Activated CD8-positive, alpha-beta memory T cell treated with anti-CD3 and anti-CD28 coated beads, Interleukin-2, amount 50 U/mL, for 1 hour (primary cell): ENCODE results near the gene NAXD.
"Not testable (repeated sequence)": the region's sequence is repeated elsewhere in the genome, so short reads cannot be mapped to it uniquely, and the experiment has no call there.

Source experiments
- DNase-seq: peaks from one replicate; pipeline ENCODE4 v3.0.0-alpha.2; 2020; ENCODE audit errors: extremely low read depth

Gene NAXD

GRCh38 chr13:110627761-110628476 lies 12.6 kb downstream of the NAXD start:
- DNase-seq: no peak

GRCh38 chr13:110628477-110628793 lies 13.1 kb downstream of the NAXD start:
- DNase-seq: no peak

DNA sequence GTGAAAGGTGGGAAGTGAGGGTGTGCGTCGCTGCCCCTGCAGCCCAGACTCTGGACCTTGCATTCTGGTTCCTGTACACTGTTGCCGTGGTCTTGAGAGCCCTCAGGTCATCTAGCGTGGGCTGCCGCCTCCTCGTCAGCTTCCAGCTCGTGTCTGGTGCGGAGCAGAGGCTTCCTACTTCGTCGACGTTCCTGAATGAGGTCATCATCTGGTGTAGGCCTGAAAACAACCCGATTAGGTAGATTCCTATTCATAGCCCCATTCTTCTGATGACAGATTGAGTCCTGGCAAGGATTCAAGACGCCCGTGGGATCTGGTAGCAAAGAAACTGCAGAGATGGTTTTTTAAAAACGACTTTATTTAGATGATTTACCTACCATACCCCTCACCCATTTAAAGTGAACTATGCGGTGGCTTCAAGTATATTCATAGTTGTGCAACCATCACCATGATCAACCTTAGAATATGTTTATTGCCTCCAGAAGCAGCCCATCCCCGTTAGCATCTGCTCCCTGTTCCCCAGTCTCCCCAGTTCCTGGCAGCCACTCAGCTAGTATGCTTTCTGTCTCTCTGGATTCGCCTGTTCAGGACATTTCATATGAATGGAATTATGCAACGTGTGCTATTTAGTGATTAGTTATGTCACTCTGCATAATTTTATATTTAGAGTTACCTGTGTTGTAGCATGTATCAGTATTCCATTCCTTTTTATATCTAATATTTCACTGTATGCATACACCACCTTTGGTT lies 13.8 kb downstream of the NAXD start:
- DNase-seq: no peak

DNA sequence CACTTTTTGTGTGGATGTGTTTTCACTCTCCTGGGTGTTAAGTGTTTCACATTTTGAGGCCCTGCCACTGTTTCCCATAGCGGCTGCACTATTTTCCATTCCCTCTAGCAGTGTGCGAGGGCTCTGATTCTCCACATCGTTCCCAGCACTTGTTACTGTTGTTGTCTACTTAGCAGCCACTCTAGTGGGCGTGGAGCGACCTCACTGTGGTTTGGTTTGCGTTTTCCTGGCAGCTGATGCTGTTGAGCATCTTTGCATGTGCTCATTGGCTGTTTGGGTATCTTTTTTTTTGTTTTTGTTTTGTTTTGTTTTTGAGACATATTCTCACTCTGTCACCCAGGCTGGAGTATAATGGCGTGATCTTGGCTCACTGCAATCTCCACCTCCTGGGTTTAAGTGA lies 14.4 kb downstream of the NAXD start:
- DNase-seq: no peak

GRCh38 chr13:110630566-110631119 lies 15.3 kb downstream of the NAXD start:
- DNase-seq: no peak

DNA sequence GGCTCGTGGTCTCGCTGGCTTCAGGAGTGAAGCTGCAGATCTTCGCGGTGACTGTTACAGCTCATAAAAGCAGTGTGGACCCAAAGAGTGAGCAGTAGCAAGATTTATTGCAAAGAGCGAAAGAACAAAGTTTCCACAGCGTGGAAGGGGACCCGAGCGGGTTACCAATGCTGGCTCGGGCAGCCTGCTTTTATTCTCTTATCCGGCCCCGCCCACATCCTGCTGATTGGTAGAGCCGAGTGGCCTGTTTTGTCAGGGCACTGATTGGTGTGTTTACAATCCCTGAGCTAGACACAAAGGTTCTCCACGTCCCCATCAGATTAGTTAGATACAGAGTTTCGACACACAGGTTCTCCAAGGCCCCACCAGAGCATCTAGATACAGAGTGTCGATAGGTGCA lies 16.9 kb downstream of the NAXD start:
- DNase-seq: not testable (repeated sequence)

- no peak for DNase-seq
Measured at GRCh38 chr13:110633776-110634175, 18.4 kb downstream of the NAXD start.

GRCh38 chr13:110634558-110634957 lies 19.2 kb downstream of the NAXD start:
- DNase-seq: no peak

DNA sequence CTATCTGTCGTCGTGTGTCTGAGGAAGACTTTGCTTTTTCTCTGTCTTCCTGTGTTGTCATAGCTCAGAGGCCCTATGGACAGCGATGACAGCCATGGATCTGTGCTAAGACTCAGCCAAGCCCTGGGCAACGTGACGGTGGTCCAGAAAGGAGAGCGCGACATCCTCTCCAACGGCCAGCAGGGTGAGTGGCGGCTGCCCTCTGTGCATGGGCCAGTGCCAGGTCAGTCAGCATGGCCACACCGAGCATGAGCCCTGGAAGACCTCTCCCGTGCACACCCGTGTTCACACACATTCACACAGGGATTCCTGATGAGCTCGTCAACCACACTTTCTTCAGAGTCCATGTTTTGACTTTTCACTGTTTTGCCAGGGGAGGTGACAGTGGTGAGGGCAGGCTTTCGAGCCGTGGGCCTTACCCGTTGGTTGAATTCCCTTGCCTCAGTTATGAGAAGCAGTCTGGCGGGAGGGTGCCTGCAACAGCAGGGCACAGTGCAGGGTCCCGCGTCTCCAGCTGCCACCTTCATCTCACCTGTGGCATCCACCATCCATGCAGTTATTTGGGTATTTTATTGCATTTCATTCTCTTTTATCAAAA lies 20.2 kb downstream of the NAXD start:
- DNase-seq: no peak

DNA sequence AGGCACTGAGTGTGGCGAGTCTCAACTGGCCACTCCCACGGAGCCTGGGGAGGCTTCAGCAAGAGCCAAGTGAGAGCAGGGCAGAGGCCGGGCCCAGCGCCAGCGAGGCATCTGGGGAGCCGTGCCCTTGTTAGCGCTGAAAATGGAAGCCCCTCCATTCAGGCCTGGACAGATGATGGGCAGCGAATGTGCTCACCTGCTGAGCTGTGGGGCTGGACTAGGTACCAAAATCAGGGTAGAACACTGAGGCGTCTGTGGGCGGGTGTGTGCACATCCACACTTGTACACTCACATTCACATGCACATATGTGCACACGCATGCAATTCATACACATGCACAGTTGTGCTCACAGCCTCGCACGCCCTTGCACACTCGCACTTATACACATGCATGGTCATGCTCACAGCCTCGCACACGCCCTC lies 20.7 kb downstream of the NAXD start:
- no peak for DNase-seq

DNA sequence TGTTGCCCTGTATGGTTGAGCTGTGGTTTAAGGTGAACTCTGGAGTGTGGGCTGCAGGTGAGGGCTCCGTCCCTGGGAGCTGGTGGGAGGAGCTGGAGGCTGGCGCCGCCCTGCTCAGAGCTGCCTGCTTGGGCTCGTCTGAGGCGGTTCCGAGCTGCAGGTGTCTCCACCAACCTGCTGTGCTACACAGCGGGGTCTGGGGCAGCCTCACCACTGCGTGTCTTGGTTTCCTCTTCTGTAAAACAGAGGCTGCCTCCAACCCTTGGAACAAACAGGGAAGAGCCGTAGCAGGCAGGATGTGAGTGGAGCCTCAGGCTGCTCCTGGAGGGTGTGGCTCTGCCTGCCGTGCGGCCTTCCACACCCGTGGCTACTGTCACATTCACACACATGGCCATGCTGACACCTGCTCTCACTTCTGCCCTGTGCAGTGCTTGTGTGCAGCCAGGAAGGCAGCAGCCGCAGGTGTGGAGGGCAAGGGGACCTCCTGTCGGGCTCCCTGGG lies 21.4 kb downstream of the NAXD start:
- no peak for DNase-seq

DNA sequence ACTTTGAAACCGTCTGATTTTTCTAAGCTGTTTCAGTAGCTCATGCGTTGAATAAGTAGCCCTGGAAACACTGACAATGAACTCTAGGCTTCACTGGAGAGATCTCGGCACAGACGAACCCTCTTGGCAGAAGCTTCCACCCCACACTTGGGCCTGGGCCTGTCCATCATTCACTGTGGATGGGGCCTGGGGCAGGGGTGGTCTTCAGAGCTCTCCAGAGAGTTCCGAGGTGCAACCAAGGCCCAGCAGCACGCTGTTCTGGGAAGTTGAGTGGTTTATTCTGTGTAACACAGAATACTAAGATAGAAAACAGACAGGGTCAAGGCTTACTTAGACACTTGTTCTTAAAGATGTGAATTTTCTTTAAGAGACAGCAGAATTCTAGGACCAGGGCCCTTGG lies 21.9 kb downstream of the NAXD start:
- DNase-seq: no peak

GRCh38 chr13:110637747-110638146 lies 22.4 kb downstream of the NAXD start:
- no peak for DNase-seq

DNA sequence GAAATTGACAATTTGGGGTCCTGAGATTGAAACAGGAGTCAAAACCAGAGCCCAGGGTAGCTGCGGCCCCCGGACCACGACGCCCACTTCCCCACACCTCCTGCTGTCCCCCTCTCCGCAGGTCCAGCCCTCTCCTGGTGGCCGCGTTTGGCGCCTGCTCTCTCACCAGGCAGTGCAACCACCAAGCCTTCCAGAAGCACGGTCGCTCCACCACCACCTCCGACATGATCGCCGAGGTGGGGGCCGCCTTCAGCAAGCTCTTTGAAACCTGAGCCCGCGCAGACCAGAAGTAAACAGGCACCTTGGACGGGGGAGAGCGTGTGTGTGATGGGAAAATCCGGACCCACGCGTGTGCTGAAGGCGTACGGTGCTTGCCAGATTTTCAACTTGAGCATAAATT lies 22.9 kb downstream of the NAXD start:
- no peak for DNase-seq

- no peak for DNase-seq
Measured at GRCh38 chr13:110638814-110639806, 23.8 kb downstream of the NAXD start.

- DNase-seq: no peak
Measured at GRCh38 chr13:110639935-110640334, 24.6 kb downstream of the NAXD start.

- no peak for DNase-seq
Measured at GRCh38 chr13:110640591-110641029, 25.3 kb downstream of the NAXD start.

GRCh38 chr13:110641055-110642015 lies 26.0 kb downstream of the NAXD start:
- no peak for DNase-seq

GRCh38 chr13:110642291-110642981 lies 27.1 kb downstream of the NAXD start:
- DNase-seq: no peak

DNA sequence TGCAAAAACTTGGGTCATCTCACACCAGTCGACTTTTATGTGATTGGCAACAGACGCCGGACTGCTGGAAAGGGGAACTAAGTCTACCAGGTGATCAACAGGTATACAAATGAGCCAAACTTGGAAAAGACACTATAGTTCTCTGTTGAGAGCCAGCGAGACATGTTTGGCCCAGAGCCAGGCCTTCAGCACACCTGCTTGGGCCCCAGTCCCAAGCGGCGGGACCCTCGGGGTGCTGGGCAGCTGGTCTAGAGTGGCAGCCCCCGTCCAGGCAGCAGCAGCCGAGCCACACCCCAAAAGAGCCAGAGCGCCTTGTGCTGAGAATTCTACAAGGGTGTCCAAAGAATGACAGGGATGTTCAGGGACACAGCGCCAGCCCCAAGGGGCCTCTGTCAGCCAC lies 28.0 kb downstream of the NAXD start:
- no peak for DNase-seq
